ENCODE results near the gene OPCML. TPM values are rescaled to one million over a fixed set of nuclear protein-coding genes. Genes with fewer than 3 reads are reported as not detected.

OPCML gene
- total RNA-seq, 1 donor from 2014 or later, result 0.12 TPM

DNA sequence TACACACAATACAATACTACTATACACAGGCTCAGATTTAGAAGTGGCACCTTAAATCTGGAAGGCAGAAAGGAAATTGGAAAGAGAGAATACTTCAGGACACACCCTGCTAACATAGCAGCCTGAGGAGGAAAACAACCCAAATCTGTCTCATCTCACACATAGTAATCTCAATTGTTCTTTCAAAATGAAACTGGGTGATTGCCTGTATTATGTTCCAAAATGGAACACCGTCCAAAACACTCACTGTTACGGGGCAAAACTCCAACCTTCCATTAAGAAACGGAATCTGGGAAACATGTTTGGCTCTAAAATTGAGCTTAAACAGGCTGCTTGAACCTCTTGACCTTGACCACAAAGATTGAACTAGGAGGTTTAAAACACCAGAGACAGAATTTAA lies 572.6 kb downstream of the OPCML start:
- Histone ChIP-seq H3K36me3 (no peaks in the 10 kb centered on the region), H3K27ac (no peak overlapping the region), H3K27me3 (ENCODE audit: low read depth) (peaks cover 3% of the 10 kb centered on the region), H3K4me3 (no peak overlapping the region), H3K9me3 (no peaks in the 10 kb centered on the region), H3K4me1 (no peaks in the 10 kb centered on the region)
- ATAC-seq, result no peak
- intact Hi-C loops (cut with DNase I), result no loop called here
- no peak for DNase-seq
- TF ChIP-seq, protein P1, sequence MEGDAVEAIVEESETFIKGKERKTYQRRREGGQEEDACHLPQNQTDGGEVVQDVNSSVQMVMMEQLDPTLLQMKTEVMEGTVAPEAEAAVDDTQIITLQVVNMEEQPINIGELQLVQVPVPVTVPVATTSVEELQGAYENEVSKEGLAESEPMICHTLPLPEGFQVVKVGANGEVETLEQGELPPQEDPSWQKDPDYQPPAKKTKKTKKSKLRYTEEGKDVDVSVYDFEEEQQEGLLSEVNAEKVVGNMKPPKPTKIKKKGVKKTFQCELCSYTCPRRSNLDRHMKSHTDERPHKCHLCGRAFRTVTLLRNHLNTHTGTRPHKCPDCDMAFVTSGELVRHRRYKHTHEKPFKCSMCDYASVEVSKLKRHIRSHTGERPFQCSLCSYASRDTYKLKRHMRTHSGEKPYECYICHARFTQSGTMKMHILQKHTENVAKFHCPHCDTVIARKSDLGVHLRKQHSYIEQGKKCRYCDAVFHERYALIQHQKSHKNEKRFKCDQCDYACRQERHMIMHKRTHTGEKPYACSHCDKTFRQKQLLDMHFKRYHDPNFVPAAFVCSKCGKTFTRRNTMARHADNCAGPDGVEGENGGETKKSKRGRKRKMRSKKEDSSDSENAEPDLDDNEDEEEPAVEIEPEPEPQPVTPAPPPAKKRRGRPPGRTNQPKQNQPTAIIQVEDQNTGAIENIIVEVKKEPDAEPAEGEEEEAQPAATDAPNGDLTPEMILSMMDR (IDR thresholded peaks at IDR 0.05), result no peak

GRCh38 chr11:132957881-132958280 lies 574.4 kb downstream of the OPCML start:
- Histone ChIP-seq H3K4me1 (no peaks in the 10 kb centered on the region), H3K27ac (no peak overlapping the region), H3K27me3 (ENCODE audit: low read depth) (peaks cover 3% of the 10 kb centered on the region), H3K9me3 (no peaks in the 10 kb centered on the region), H3K36me3 (no peaks in the 10 kb centered on the region), H3K4me3 (no peak overlapping the region)
- ATAC-seq (no peak), DNase-seq (no peak)
- intact Hi-C loops (cut with DNase I), result no loop called here
- TF ChIP-seq, protein P1 (IDR thresholded peaks at IDR 0.05), result no peak

DNA sequence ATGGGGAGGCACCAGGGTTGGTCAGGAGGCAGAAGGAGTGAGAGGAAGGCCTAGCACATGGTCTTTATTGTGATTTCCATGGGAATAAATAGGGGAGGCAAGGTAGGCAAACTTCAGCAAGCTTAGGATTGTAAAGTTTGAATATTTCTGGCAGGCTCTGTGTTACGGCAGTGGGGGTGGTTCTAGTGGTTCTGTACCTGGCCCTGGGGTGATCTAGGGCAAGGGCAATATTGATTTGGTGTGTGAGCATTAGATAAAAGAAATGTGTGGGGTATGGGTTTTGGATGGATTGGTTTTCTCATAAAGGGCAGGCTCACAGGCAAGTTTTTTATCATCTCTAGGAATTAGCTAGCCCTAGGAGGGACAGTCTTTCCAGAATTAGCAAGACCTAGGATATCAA lies 584.0 kb downstream of the OPCML start:
- ATAC-seq, result no peak
- intact Hi-C loops (cut with DNase I), result no loop called here
- TF ChIP-seq, protein P1 (IDR thresholded peaks at IDR 0.05), result no peak

DNA sequence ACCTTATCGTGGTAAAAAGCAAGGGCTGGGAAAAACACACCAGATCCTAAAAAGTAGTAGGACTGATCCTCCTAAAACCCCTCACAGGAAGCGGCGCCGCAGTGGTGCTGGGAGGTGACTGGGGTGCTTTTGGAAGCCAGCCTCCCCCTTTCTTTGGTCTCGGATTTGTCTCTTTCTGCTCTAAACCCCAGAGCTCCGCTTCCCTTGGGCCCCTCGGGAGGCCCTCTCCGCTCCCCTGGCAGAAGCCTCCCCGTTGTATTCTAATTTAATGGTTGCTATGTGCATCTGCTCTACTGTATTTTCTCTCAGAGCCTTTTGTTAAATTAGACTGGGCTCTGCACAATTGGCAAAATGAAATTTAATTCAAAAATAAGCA lies 587.7 kb downstream of the OPCML start:
- Histone ChIP-seq H3K4me1 (no peaks in the 10 kb centered on the region), H3K9me3 (no peaks in the 10 kb centered on the region), H3K36me3 (no peaks in the 10 kb centered on the region), H3K4me3 (no peak overlapping the region), H3K27me3 (ENCODE audit: low read depth) (peaks cover 37% of the 10 kb centered on the region), H3K27ac (no peak overlapping the region)
- TF ChIP-seq, protein P1 (IDR thresholded peaks at IDR 0.05), result no peak
- DNase-seq (no peak), ATAC-seq (no peak)
- intact Hi-C loops (cut with DNase I), result no loop called here

More for the DNA sequence above, 584.0 kb downstream of the OPCML start:
- H3K4me3 ChIP-seq, result no peak overlapping the region
- DNase-seq, result no peak
- H3K36me3 ChIP-seq, result no peaks in the 10 kb centered on the region
- no peaks in the 10 kb centered on the region for H3K9me3 ChIP-seq
- H3K27ac ChIP-seq, result no peak overlapping the region
- H3K4me1 ChIP-seq, result no peaks in the 10 kb centered on the region
- H3K27me3 ChIP-seq (ENCODE audit: low read depth), result peaks cover 17% of the 10 kb centered on the region

- H3K4me3 ChIP-seq, result no peak overlapping the region
- no peaks in the 10 kb centered on the region for H3K4me1 ChIP-seq
- TF ChIP-seq, protein P1 (IDR thresholded peaks at IDR 0.05), result no peak
- H3K9me3 ChIP-seq, result no peaks in the 10 kb centered on the region
- intact Hi-C loops (cut with DNase I), result no loop called here
- no peak for DNase-seq
- H3K27me3 ChIP-seq (ENCODE audit: low read depth), result peaks cover 37% of the 10 kb centered on the region
- no peak overlapping the region for H3K27ac ChIP-seq
- peak in 1 of 2 donors; percentile 31 for ATAC-seq
- H3K36me3 ChIP-seq, result no peaks in the 10 kb centered on the region
Measured at GRCh38 chr11:132943706-132944568, 588.4 kb downstream of the OPCML start.

Data from lower lobe of right lung (tissue), 2 donors.